GM19467 (cell line): ENCODE results near the gene ATP1A2.

ENCODE experiments used
- ATAC-seq: cut with Tn5 transposase; IDR thresholded peaks from one replicate; pipeline ENCODE4 v1.9.1; 2021; ENCODE audit warnings: mild to moderate bottlenecking, moderate library complexity; ENCODE audit not compliant: unreplicated experiment

Gene ATP1A2

DNA sequence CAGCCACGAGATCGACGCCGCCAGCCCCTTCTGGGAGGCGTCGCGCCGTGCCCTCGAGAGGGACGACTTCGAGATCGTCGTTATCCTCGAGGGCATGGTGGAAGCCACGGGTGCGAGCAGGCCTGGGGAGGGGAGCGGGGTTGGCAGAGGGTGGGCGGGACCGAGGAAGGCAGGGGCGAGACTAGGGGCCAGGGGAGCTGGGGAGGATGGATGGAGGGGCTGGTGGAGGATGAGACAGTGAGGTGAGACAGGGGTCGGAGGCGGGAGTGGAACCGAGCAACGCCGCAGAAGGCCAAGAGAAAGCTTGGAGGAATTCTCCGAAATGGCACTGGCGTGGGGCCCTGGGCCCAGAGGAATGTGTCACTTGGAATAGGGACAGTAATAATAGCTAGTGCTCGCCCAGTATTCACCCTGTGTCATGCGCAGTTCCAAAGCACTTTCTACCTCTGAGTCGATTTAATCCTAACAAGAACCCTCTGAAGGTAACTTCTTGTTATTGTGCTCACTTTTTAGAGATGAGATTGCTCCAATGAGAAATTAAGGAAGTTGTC, 30.7 kb upstream of the ATP1A2 start:
- no peak for ATAC-seq

DNA sequence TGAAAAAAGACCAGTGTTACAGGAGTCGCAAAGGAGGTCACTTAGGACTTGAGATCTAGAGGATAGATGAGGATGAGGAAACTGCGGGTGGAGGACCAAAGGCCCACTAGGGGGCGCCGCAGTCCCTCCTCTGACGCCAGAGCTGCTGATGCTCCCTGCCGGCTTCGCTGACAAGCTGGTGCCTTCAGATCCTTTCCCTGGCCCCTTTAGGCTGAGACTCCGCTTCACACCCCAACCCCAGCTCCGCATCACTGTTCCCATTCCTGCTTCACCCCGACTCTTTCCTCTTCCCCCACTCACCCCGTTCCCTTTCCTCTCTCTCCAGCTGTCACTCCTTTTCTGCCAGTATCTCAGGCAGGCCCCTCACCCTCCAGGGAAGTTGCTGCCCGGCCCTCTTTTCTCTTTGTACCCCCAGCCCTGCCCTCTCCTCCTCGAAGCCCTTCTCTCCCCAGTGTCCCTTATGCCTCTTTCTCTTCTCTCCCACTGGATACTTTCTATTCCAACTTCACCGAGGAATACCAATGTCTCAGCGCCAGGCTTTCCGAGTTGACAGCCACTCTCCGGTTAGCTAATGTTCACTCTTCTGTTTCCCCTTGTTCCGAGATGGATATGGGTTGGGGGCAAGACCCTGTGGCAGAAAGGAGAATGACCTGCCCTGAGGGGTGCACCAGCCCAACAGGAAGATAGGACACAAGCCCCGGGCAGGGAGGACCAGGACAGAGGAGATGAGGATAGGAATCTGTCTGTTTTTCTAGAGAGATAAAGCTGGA, 29.7 kb upstream of the ATP1A2 start:
- no peak for ATAC-seq

DNA sequence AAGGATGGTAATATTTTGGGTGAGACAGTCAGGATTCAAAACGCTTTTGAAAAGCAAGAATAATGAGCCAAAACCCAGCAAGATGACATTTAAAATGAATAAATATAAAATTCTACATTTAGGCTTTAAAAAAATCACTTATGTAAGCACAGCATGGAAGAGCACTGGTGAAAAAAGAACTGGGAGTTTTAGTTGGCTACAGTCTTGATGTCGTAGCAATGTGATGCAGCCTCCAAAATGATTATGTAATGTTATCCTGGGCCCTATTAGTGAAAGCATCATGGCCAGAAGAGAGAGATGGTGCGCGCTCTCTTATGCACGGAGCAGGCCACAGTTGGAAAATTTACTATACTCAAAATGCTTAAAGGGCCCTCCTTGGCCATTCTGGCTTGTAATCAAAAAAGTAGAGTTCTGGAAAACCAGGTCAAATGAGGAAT, 29.1 kb upstream of the ATP1A2 start:
- ATAC-seq: no peak

DNA sequence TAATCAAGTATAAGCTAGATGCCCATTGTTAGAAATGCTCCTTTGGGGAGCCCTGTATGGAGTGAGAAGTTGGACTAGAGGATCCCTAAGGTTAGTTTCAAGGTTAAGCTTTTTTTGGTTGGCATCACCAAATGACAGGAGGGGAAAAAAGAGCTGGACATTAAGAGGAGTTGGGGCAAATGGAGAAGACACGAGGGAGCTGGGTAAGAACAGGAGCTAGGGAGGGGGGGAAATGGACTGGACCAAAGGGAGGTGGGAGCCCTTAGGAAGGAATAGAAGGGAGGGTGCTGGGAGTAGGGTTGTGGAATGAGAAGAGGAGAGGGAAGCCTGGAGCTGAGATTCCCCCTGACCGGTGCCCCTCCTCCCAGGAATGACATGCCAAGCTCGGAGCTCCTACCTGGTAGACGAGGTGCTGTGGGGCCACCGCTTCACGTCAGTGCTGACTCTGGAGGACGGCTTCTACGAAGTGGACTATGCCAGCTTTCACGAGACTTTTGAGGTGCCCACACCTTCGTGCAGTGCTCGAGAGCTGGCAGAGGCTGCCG, 28.4 kb upstream of the ATP1A2 start:
- no peak for ATAC-seq

DNA sequence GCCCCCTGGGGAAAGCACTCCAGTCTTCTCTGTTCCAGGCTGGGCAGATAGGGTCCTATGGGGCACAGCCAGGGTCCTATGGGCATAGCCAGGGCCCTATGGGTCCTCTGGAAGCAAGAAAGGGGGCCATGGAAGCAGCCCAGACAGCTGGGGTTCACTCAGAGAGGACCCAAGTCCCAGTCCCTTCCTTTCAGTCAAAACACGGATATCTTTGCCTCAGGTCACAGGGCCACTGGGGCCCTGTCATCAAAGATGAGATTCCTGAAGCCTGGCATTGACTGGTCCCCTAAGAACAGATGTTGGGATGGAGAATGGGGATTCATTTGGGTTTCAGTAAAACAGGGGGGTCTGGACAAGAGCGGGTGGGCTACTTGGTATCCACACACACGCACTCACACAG, 25.7 kb upstream of the ATP1A2 start:
- ATAC-seq: no peak

DNA sequence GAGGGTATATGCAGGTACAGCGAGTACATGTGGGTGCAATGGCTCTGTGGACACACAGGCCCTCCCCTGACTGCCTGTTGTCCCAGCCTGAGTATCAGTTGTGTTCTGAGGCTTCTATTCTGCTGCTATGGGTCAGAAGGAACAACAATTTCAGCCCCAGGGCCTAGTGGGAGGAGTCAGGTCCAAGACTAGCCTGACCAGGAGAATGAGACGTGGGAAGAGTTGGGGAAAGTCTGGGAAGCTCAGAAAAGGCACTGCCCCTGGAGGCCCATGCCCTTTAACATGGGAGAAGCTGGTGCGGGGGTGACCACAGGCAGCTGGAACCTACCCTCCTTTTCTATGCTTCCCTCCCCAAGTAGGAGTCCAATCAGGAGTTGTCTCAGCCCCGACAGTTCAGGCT, 24.8 kb upstream of the ATP1A2 start:
- no peak for ATAC-seq

DNA sequence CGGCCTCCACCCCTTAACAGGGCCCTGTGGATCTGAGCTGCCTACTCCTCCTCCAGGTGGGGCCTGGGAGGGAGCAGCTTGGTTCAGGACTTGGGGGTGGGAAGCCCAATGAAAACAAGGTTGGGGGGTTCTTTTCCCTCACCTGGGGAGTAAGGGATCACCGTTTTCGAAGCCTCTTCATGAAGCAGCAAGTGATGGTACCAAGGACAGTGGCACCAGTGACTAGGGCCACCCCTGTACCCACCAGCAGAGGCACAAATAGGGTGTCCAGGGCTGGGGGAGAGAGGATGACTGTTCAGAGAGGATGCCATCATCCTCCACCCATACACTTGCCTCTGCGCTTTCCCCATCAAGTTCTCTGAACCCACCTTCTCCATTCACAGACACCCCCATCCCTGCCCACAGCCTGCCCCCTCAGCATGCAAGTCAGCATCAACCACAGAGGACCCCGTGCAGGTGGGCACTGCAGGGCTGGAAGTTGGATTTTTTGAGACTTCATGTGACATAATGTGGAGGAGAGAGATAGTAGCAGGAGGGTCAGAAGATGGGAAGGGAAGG, 23.8 kb upstream of the ATP1A2 start:
- ATAC-seq: no peak

DNA sequence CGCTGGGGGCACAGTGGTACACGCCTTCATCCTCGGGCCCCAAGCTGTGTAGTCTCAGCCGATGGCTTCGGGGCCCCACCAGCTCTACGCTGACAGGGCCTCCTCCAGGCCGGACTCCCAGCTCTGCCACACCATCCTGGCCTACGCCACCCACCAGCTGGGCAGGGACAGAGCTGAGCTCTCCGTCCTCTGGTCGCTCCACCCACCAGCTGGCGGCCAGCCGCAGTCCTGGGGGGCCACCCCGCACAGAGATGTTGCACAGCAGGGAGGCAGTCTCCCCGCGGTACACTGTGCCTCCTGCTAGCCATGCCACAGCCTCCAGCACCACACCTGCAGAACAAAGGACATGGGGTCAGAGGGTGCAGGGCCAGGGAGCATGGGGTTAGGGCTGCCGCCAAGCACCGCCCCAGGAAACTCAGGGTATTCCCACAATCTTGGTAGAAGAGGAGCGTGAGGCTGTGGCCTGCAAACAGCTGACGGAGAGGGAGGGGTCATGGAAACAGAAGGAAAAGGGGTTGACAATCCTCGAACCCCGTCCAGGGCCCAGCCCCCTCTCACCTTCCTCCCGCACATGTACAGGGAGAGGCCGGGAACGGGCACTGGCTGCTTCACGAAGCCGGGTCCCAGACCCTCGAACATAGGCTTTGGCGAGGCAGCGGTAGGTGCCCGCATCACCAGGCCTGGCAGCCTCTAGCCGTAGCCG, 23.0 kb upstream of the ATP1A2 start:
- no peak for ATAC-seq

DNA sequence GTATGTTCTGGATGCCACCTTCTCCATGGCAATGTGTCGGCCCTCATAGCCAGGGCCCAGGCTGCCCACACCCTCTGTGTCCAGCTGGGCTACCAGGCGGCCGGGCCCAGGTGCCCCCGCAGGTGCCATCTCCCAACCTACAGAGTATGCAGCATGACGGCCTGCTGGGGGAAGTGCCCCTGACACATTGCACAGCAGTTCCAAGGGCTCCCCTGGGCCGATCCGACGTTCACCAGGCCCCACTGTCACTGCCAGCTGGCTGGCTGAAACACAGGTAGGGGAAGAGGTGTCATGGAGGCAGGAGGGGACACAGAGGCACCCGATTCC, 22.5 kb upstream of the ATP1A2 start:
- ATAC-seq: no peak

DNA sequence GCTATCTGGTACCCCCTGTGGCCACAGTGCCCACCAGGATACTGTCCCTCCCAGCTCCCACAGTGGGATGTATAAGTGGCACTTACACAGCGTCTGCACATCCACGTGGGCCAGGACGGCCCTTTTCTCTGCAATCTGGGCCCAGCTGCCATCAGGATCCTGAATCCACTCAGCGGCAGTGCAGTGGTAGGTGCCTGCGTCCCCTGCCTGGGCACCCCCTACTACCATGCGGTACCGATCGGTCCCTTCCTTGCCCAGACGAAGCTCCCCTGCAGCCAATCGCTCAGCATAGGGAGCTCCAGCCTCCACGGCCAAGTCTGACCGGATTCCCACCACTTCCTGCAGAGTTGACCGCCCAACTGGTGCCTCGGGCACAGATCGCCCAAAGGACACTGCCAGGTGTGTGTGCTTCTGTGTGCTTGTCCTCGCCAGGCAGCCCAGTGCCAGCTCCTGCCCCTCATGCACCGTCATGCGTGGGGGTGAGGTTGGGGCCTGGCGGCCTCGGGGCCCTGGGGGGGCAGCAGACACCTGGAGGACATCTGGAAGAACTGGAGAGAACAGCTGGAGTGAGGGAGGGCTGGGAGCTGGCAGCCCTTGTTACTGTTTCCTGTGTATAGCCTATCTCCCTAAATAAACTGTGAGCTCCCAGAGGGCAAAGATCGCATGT, 21.8 kb upstream of the ATP1A2 start:
- ATAC-seq: no peak

DNA sequence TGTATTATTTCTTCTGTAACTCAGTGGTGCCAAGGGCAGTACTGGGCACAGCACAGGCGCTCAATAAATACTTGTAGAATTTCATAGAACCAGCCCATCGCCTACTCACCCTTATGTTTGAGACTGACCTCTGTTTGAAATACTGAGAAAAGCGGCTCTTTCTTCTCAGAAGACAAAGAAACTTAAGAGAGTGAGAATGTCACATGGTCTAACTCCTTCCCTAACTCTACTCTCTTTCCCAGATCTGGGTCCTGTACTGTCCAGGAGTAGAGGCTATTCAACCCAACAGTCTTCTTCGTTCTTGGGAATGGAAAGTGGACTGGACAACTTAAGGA, 21.3 kb upstream of the ATP1A2 start:
- ATAC-seq: no peak

DNA sequence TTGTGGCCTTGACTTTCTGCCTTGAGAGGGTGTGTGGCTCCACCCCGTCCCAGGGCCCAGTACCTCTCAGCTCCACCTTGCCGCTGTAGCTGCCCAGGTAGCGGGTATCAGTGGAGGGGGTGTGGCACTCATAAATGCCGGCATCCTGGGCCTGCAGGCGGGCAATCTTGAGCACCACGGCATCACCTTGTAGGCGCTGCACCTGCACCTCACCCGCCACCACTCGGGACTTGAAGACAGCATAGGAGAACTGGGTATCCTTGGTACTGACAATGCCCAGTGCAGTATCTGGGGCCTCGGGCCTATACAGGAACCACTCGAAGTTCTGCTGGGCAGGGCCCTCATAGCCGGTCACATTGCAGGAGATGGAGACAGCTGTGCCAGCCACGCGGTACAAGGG, 20.8 kb upstream of the ATP1A2 start:
- no peak for ATAC-seq

DNA sequence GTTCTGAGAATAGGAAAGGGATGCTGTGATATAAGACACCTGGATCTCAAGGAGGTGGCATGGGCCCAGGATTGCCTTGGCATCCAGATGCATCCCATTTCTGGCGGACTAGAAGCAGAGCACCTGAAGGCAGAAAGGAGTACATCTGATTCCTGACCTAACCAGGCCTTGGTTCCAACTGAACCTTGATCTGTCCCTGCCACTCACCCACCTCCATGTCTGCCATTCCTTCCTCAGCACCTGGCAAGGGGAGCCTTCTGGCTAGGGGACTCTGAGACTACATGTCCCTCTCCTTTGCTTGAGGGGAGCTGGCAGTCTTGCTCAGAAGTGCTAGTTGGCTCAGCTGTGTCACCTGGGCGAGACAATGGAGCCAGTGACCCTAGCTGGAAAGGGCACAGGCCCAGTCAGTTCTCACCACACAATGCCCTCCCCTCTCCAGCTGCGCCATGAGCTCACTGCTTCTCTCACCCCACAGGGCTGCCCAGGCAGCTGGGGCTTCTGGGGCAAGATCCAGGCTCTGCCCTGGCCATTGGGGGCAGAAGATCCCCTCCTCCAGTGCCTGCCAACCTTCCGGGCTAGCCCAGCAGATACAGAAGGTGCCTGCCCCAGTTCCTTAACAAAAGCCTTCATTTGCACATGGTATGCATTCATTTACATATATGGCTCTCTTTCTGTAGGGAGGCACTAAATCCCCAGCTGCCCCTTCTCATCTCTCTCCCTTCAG, 20.0 kb upstream of the ATP1A2 start:
- ATAC-seq: no peak

DNA sequence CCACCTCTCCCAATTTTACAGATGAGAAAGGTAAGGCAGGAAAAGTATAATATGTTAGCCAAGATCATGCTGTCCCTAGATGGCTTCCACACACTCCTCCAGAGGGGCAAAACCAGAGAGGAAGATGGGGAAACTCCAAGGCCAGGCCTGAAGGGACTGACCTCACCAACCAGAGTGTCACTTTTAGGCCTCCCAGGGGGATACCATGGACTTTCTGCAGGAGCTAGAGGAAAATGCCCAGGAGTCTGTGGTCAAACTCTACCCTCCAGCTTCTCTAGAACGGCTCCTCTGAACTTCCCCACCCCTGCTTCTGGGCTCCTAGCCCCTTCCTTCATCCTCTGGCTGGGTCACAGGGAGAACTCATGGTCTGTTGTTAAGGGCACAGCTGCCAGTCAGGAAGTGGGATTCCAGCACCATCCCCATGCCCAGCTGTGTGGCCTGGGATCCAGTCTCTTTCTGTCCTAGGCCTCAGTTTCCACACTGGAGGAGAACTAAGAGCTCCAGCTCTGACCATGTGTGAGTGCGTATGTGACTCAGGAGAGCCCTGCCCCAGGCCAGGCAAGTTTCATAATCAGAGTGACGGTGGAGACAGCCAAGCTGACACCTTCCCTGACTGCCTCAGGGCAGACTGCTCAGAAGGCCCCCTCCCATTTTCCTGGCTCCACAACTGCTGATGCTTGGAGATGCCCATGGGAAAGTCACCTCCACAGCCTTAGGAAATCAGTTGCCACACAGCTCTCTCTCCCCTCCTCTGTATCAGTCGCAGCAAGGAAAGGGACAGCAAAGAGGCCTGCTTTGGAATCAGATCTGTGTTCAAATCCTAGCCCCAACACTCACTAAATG, 19.1 kb upstream of the ATP1A2 start:
- ATAC-seq: no peak

DNA sequence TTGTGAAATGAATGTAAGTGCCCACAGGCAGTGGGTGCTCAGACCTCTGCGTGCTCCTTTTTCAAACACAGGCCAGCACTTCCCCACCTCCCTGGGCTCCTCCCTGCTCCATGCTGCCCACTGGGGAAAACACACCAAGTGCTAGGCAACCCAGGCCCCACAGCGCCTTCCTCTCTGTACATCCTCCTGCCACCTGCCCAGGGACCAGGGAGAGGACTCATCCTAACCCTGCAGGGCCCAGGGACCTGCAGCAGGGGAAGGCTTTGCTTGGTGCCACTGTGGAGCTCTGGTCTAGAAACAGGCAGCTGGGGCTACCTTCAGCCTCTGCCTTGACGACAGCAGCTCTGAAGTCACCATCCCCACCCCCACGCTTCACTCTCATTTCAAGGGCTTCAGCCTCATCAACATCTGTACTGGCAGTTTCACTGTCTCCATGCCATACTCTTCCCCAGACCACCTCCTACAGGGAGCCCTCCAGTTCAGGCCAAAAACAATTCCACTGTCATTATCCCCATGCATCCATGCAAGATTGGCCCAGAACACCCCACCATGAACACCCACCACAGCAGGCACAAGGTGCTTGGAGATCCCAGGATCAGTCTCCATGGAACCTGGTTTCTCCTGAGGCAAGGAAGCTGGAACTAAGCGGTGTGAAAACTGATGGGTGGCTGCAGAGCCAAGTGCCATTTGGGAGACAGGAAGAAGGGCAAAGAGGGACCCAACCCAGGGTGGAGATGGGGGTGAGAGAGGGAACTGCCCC, 18.2 kb upstream of the ATP1A2 start:
- no peak for ATAC-seq

DNA sequence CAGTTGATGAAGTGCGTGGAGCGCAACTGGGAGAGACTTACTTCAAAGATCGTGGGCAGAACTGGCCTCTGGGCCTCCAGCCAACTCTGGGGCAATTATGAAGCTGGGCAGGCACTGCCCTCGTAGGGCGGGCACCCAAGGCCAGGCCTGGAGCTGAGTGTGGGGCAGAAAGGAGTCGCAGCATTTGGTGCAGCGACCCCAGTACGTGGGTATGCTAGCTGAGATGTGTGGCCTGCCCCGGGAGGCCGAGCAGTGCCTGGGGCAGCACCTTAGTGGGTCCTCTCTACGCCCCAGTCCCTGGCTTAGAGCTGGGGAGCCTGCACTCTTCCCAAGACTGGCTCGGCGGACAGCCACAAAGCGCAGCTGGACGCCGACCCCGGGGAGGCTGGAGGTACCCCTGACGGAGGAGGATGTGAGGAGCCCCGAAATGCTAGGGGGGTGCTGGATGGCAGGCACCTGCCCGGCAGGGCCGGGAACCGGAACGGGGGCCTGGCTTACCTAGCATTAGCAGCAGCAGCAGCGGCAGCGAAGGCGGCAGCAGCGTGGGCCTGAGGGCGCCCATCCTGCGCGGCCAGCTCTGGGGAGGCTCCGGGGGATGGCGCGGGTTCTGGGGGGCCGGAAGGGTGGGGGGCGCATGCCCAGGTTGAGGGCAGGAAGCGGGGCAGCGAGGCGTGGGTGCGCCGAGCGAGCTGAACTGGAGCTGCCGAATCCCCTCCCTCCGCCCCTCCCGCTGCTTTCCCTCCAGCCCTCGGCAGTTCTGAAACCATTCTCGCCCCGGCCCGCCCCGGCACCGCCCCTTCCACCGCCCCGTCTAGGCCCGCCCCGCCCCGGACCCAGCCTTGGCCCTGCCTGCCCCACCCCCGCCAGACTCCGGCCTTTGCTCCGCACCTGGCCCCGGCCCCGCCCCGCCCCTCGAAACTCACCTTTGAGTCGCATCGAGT, 17.4 kb upstream of the ATP1A2 start, which contains the start of gene IGSF8:
IGSF8 (minus strand) TSS at position 709 of the 941 bp plus-strand sequence; CDS start at position 562, 147 bp downstream.
- peak; percentile 54 for ATAC-seq

DNA sequence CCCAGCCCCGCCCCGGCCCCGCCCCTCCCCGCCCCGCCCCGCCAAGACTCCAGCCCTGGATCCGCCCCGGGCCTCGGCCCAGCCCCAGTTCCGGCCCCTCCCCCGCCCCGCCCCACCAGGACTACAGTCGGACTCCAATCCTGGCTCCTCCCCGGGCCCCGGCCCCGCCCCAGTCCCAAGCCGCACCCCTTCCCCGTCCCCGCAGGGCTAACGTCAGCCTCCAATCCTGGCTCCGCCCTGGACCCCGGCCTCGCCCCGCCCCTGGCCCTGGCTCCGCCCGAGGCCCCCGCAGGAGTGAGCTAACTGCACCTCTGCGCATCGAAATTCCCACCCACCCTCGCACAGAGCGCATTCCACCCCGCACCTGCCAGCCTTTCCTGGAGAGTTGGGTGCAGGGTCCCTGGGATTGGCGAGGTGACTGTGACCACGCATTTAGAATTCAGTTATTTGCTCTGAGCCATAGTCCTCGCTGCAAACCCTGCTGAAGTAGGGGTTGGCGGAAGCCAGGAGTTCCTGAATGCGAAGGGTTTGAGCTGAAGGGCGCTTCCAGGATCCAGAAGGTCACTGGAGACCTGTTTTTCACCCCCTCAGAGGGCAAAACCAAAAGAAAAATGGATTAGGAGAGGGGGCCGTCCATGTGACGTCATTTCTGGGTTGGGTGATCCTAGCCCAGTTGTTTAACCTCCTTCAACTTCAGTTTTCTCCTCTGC, 16.6 kb upstream of the ATP1A2 start:
- peak; percentile 65 for ATAC-seq
